ENCODE results near the gene LBHD2.

DNA sequence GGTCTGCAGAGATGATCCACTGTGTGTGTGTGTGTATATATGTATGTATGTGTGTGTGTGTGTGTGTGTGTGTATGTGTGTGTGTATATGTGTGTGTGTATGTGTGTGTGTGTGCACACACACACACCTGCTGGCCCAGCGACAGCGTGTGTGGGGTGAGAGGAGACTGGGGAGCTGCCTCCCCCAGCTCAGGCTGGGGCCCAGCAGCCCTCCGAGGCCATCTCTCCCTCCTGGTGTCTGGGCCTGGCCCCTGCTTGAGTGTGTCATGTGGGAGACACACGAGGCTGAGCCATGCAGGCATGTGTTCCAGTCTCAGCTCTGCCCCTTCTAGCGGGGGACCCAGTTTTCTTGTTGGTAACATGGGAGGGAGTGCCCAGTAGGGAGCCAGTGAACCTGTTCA lies 29.3 kb downstream of the LBHD2 start:
- TF ChIP-seq TEAD4 (IDR thresholded peaks at IDR 0.05; ENCODE audit: low read depth, low read length) (no peak), SP1 (IDR thresholded peaks at IDR 0.05; ENCODE audit: low read depth, low read length) (no peak), GABPA (IDR thresholded peaks at IDR 0.05; ENCODE audit: borderline replicate concordance, insufficient read depth, low read length) (no peak)
- TF ChIP-seq, protein P1, sequence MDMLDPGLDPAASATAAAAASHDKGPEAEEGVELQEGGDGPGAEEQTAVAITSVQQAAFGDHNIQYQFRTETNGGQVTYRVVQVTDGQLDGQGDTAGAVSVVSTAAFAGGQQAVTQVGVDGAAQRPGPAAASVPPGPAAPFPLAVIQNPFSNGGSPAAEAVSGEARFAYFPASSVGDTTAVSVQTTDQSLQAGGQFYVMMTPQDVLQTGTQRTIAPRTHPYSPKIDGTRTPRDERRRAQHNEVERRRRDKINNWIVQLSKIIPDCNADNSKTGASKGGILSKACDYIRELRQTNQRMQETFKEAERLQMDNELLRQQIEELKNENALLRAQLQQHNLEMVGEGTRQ (IDR thresholded peaks at IDR 0.05; ENCODE audit: low read length) = no peak
